Measurements from ENCODE around the gene CAMK1D. TPM values are rescaled to one million over a fixed set of nuclear protein-coding genes. Genes with fewer than 3 reads are reported as not detected.
A peak's percentile ranks its signal among the peaks of the same experiment; 100 is the strongest.

Gene CAMK1D
- total and polyA plus RNA-seq, 2 of the 8 experiments (the other 6 are each of a cell fraction or from before 2014, with no cell fraction given): 3.5 to 10.6 TPM

GRCh38 chr10:12500381-12501303, 151.3 kb downstream of the CAMK1D start:
- Histone ChIP-seq H4K5ac (ENCODE audit: insufficient read length, low read depth, low read length) (no peak overlapping the region), H3K4me3 (ENCODE audit: extremely low read depth in 1 of 4, insufficient read depth in 2 of 4, low read depth in 3 of 4, low read length in 4 of 4) (no peak overlapping the region), H3K14ac (ENCODE audit: insufficient read length) (no peak overlapping the region), H3K4me2 (ENCODE audit: insufficient read depth in 1 of 2, low read depth in 2 of 2, low read length in 2 of 2) (no peak overlapping the region), H4K91ac (replicated peaks; ENCODE audit: insufficient read length, low read length) (no peak overlapping the region), H3K56ac (replicated peaks; ENCODE audit: insufficient read length, low read depth, low read length) (no peak overlapping the region), H3K4me1 (replicated peaks in 1 of 4; ENCODE audit: control insufficient read depth in 3 of 4, insufficient read depth in 4 of 4, low read length in 3 of 4) (peaks cover 0 to 3% (median 0%) of the 10 kb centered on the region in 4 experiments; a peak in 2 of 7 replicates), H2AK5ac (ENCODE audit: low read depth, low read length) (no peak overlapping the region), H3K27ac (ENCODE audit: low read depth, low read length) (no peak overlapping the region), H4K8ac (ENCODE audit: extremely low read depth, insufficient read depth, low read length) (no peak overlapping the region), H3K9ac (replicated peaks in 1 of 4; ENCODE audit: extremely low read depth in 1 of 4, low read depth in 3 of 4, low read length in 3 of 4) (no peak overlapping the region), H3K79me1 (ENCODE audit: low read depth, low read length) (no peaks in the 10 kb centered on the region), H4K20me1 (replicated peaks in 1 of 2; ENCODE audit: control insufficient read depth in 1 of 2, insufficient read depth in 2 of 2, low read length in 2 of 2) (no peaks in the 10 kb centered on the region), H2BK120ac (replicated peaks; ENCODE audit: low read depth, low read length) (no peak overlapping the region), H2BK5ac (ENCODE audit: low read depth, low read length) (no peak overlapping the region), H2BK12ac (ENCODE audit: low read depth, low read length) (no peak overlapping the region), H3K18ac (ENCODE audit: extremely low read depth, low read length) (no peak overlapping the region), H3K9me3 (ENCODE audit: insufficient read depth in 2 of 2, low read depth in 1 of 2, low read length in 1 of 2) (no peaks in the 10 kb centered on the region), H3K23me2 (ENCODE audit: low read depth, low read length) (no peaks in the 10 kb centered on the region), H2BK20ac (ENCODE audit: low read length) (no peak overlapping the region), H3K27me3 (replicated peaks in 1 of 4; ENCODE audit: control insufficient read depth in 3 of 4, extremely low read depth in 1 of 4, insufficient read depth in 3 of 4, low read length in 3 of 4) (no peaks in the 10 kb centered on the region), H3K23ac (ENCODE audit: insufficient read length) (no peak overlapping the region), H3K36me3 (ENCODE audit: control insufficient read depth in 2 of 4, insufficient read depth in 4 of 4, low read length in 3 of 4) (no peaks in the 10 kb centered on the region), H2AFZ (ENCODE audit: low read length) (no peak overlapping the region), H2BK15ac (ENCODE audit: low read length) (no peak overlapping the region), H3K79me2 (ENCODE audit: control insufficient read depth in 1 of 2, insufficient read depth in 2 of 2, low read length in 2 of 2) (no peaks in the 10 kb centered on the region), H3K4ac (replicated peaks; ENCODE audit: insufficient read length, low read depth, low read length) (no peak overlapping the region)
- WGBS, 2 experiments (ENCODE audit: extremely low coverage in 1 of 2, insufficient coverage in 1 of 2, insufficient read length in 1 of 2, insufficient replicate concordance in 2 of 2, low coverage in 1 of 2, low lambda C conversion rate in 2 of 2, missing lambda C conversion rate in 1 of 2): 69% methylated on average over 7 of the region's 7 CpGs; no CpG with 5 or more reads in 1 of the 2 experiments
- DNase-seq (ENCODE audit: low read depth in 1 of 2, low spot score in 2 of 2): peak in 1 of 2 experiments; percentile 19
- TF ChIP-seq GABPA (IDR thresholded peaks at IDR 0.05; ENCODE audit: borderline replicate concordance, insufficient read depth, low read length) (no peak), TBP (IDR thresholded peaks at IDR 0.05; ENCODE audit: low read depth, low read length) (no peak), CTCF (IDR thresholded peaks at IDR 0.05; ENCODE audit: control extremely low read depth in 1 of 3, insufficient read depth in 1 of 3, low read depth in 1 of 3, low read length in 3 of 3) (no peak), NANOG (IDR thresholded peaks at IDR 0.05; ENCODE audit: insufficient read depth, low read depth, low read length, poor library complexity, severe bottlenecking) (no peak), SIN3A (conservative IDR thresholded peaks at IDR 0.05 in 1 of 2, IDR thresholded peaks at IDR 0.05 in 1 of 2; ENCODE audit: low read depth in 1 of 2, low read length in 2 of 2) (no peak)
- ChIA-PET CTCF (ENCODE audit: partially characterized antibody) (interaction anchor here (0.6 to 1.4 kb wide), 2 partner anchors 155 to 171 kb away, joined by 4 read pairs; no protein-coding TSS in a partner anchor), POLR2A (ENCODE audit: partially characterized antibody) (no interaction called here)
- no peak for FAIRE-seq

Measured in H1 (cell line).